Effector CD4-positive, alpha-beta T cell (primary cell): ENCODE measurements around the gene ANGPTL2.

Experiments used
- DNase-seq: peaks from one replicate; pipeline ENCODE4 v3.0.0-alpha.2; 2020

The ANGPTL2 gene

DNA sequence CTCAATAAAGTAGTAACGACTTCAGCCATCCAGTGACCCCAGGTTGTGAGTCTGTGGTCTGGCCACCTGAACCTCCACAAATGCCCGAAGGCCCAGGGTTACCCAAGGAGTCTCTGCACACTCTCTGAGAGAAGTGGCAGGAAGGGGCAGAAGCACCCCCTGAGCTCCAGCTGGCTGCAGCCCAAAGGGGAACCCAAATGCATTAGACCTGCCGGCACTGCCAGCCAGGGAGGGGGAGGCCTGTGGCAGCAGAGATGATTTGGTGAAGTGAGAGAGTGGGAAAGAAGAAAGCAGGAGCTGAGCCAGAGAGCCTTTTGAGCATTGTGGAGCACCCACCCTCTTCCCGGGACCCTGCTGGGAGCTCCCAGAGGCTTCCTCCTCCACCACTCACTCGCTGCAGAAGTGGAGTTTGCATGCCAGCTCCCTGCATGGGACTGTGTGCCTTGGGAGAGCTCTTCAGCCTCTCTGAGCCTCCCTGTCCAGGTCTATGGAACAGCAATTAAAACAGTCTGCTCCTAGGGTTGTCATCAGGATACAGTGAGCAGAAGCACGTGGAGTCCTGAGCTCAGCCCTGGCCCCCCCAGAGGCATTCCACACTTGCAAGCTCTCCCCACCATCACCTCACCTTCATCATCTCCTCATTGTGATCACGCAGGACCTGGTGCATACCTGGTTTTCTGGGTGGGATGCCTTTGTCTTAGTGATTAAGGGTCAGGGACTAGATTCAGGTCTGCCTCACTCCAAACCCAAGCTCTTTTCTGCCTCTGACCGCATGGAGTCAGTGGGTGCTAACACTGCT lies 13.8 kb upstream of the ANGPTL2 start:
- no peak for DNase-seq

- no peak for DNase-seq
Measured at GRCh38 chr9:127135056-127135745, 12.8 kb upstream of the ANGPTL2 start.

- no peak for DNase-seq
Measured at GRCh38 chr9:127133739-127134167, 11.3 kb upstream of the ANGPTL2 start.

DNA sequence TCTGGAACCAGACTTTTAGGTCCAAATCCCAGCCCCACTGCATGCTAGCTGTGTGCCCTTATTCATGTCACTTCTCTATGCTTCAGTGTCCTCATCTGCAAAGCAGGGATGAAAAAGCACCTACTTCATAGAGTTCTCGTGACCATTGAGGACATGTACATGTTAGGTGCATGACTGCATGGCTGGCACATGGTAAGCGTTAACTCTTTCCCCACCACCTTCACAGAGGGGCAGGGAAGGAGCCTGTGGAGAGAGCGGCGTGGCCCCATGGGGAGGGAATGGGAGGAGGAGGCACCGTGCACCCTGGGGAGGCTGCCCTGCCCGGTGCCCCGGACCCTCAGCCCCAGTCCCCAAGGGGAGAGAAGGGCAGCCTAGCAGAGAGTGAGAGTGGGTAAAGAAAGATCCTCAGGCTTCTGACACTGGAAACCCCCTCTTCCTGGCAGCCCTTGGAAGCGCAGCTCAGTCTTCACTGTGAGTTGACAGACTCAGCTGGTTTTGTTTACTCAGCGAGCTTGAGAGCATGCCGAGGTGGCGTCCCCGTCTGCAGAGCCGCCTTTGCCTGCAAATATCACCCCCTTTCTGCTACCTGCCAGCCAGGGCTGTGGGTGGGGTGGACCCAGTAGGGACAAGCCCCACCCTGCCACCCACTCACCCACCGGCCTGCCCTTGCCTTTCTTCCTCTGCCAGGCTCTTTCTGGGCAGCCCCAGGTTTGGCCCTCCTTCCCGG lies 10.6 kb upstream of the ANGPTL2 start:
- no peak for DNase-seq

- no peak for DNase-seq
Measured at GRCh38 chr9:127132375-127132774, 9.9 kb upstream of the ANGPTL2 start.

GRCh38 chr9:127131871-127132270 lies 9.4 kb upstream of the ANGPTL2 start:
- no peak for DNase-seq

DNA sequence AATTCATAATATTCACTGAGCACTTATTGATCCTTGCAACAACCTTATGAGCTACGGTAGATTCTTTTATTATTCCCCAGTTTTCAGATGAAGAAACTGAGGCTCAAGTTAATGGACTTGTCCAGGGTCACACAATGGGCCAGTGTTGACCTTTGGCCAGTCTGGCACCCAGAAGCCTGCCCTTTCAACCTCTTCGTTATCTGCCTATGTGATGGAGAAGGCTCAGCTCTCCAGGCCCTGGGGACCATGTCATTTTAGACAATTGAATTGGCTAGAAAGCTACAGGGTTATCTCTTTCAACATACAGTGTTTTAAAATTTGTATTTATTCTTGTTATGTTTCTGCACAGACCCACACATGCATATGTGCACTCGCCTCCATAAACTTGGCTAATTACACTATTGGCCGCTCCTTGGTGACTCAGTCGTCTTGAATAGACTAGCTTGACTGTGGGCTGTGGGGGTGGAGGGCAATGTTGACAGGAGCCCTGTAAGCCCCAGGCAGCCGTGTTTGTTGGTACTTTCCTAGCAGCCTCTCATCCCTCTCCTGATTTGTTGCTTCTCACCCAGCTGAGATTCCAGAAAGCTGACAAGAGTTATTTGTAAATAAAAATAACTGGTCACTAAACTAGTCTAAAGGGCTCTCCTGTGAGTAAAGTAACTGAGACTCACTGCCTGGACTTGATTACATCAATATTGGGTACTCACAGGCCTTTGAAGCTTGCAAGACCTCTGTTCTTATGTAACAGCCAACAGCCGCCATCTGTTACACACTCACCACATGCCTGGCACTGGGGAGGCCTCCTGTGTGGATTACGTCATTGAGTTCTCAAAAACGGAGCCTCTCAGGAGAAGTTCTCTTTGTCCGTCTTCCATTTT lies 8.5 kb upstream of the ANGPTL2 start:
- DNase-seq: no peak

DNA sequence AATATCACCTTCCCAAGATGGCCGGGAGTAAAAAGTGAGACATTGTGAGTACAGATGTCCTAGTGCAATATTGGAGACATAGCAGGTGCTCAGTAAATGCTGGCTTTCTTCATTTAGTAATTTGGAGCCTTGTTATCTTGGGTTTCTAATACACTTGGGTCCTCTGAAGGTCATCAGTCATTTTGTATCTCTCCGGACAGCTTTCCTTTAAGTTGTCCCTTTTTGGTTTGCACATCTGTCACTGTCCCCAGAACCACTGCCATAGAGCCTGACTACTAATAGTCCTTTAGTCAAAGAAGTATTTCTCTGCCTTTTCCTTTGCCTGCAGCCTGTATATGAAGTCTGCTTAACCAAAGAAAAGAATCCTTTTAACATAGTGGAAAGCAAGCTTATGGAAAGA lies 7.8 kb upstream of the ANGPTL2 start:
- DNase-seq: no peak

DNA sequence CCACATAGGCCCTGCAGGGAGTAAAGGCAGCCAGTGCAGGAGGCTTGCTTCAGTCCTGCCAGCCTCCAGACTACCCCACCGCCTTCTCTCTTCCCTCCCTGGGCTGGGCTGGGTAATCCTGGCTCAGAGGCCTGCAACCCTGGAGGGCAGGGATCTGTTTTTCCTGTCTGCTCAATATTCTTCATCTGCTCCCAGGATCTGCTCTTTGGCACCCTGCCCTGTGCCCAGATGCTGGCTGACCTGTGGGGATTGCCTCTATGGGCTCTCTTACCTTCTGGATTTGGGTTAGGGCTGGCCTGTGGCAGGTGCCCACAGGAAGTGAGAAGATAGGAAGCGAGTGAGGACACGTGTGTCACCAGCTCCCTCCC lies 7.3 kb upstream of the ANGPTL2 start:
- no peak for DNase-seq

GRCh38 chr9:127129073-127129717 lies 6.8 kb upstream of the ANGPTL2 start:
- DNase-seq: no peak

- DNase-seq: no peak
Measured at GRCh38 chr9:127128341-127129072, 6.1 kb upstream of the ANGPTL2 start.

DNA sequence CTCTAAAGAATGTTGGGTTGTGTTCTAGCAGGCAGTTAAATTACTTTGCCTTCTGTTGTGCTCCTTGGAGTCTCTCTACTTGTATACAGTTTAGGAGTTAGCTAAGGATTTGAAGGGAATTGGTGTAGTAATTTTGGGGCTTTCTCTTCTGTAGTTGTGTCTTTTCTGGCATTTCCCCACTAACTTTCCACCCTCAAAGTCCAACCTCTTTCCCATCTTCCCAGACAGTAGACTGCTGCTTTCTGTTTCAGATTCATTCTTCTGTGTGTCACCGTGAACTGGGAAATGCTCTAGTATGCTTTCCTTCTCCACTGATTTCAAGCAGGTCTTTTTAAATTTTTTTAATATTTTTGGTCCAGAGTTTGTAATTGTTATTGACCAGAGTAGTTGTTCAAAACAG lies 4.5 kb upstream of the ANGPTL2 start:
- no peak for DNase-seq

GRCh38 chr9:127124792-127125191 lies 2.4 kb upstream of the ANGPTL2 start:
- DNase-seq: no peak

GRCh38 chr9:127124111-127124531 lies 1.7 kb upstream of the ANGPTL2 start:
- no peak for DNase-seq

DNA sequence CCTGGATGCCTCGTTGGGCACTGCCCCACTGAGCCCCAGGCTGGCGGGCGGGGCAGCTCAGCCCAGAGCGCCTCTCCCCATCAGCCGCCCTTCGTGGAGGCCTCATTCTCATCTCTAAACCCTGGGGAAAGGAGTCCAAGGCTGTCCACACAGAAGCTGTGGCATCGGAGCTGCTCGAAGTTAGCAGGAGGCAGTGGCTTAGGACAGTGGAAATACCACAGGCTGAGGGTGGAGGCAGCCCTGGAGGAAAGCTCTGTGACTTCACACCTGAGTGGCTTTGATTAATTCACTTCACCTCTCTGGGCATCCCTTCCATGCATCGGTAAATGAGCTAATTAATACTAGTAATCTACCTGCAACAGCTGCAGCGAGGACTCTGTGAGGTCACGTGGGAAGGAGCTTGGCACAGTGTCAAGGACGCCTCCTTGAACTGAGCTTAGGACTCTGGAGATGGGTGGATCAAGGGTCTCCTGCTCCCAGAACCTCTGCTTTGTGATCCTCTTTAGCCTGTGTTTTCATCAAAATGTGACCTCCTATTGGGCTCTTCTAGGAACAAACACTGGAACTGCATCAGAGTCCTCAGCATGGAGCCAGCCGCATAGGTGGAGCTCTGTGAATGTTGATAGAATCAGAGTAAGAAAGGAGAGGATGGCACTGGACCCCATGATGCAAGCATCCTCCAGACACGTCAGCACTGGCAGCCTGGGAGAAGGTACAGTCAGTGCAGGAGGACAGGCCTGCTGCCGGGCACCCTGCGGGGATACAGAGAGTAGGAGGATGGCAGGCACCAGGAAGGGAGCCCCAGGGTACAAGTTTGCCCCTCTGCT lies 842 bp upstream of the ANGPTL2 start:
- no peak for DNase-seq

GRCh38 chr9:127121628-127122175 lies 733 bp downstream of the ANGPTL2 start:
- no peak for DNase-seq

GRCh38 chr9:127119320-127119709 lies 3.1 kb downstream of the ANGPTL2 start:
- DNase-seq: no peak

- no peak for DNase-seq
Measured at GRCh38 chr9:127118597-127119319, 3.7 kb downstream of the ANGPTL2 start.

DNA sequence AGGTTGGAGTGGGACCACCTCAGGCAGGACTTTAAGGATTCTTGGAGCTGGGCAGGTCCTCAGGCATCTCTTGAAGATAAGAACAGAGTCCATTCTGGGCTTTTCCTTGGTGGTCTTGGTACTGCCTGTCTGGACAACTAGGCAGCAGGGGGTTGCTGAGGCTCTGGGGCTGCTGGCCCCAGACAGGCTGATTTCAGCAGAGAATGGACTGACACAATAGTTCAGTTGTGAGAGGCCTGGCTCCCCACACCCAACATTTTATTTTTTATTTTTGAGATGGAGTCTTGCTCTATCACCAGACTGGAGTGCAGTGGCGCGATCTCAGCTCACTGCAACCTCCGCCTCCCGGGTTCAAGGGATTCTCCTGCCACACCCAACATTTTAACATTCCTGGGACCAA lies 4.6 kb downstream of the ANGPTL2 start:
- DNase-seq: no peak

DNA sequence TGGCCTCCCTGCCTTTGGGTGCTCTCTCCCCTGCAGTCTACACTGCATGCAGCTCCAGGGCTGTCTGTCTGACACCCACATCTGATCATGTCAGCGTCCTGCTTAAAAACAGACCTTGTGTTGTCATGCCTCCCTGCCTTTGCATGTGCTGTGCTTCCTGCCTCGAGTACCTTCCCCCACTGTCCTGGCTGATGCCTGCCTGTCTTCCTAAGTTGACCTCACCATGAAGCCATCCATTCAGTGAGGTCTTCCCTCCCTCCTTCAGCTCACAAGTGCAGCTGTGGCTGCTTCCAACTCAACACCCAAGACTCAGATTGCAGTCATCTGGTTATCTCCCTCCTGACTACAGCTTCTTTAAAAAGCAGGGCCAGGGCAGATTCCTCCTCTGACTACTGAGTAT lies 5.5 kb downstream of the ANGPTL2 start:
- DNase-seq: no peak
